Spleen (tissue), 7 donors: ENCODE results near the gene RAD51B.

ENCODE experiments used
- POLR2A ChIP-seq, 3 donors: fragments of 450-650 bp; IDR thresholded peaks; one replicate each; pipeline ENCODE4 v1.5.1; 2017; ENCODE audit warnings: antibody characterized with exemption in 3 of 3, mild to moderate bottlenecking in 1 of 3
- POLR2AphosphoS5 ChIP-seq, 3 donors: sonication (generic); formaldehyde crosslinking; IDR thresholded peaks; one replicate each; pipeline ENCODE4 v1.5.1; 2017; ENCODE audit warnings: antibody characterized with exemption in 3 of 3
- TF ChIP-seq, protein P1 (sequence below), 11 experiments: fragments of 200-600 bp in 7 of 11; fragments of 450-650 bp in 4 of 11; sonication (generic) in 4 of 11; IDR thresholded peaks in 8 of 11; conservative IDR thresholded peaks in 3 of 11; 1 replicate in 7 of 11; 2 replicates in 4 of 11; pipeline versions ENCODE4 v1.4.0 to v1.8.0; 2016 to 2021; ENCODE audit warnings: antibody characterized with exemption in 11 of 11, inconsistent platforms in 4 of 11, mild to moderate bottlenecking in 1 of 11
- donor health status: DM: no; HTN: no; CAD: no; lungs with moderate emphysema.
- donor health status: DM: no; HTN: no; CAD: no.
- donor health status: DM: no; HTN: no; CAD: no.

DNA sequence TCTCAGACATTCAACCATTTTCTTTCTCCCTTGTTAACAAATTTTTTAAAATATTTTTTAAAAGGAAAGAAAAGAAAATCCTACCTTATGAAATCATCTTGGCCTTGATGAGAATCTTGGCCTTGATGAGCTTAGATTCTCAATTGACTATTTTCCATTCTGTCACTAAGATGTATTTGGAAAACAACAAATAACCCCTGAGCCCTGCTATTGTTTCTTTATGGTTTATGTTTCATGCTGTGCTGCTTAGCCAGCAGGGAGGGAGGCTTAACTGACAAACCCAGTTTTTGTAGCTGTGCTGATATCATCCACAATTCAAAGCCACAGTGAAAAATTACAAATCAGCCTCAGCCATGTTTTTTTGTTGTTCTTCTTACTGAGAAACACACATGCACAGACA, 404.1 kb downstream of the RAD51B start:
- TF ChIP-seq, protein P1, sequence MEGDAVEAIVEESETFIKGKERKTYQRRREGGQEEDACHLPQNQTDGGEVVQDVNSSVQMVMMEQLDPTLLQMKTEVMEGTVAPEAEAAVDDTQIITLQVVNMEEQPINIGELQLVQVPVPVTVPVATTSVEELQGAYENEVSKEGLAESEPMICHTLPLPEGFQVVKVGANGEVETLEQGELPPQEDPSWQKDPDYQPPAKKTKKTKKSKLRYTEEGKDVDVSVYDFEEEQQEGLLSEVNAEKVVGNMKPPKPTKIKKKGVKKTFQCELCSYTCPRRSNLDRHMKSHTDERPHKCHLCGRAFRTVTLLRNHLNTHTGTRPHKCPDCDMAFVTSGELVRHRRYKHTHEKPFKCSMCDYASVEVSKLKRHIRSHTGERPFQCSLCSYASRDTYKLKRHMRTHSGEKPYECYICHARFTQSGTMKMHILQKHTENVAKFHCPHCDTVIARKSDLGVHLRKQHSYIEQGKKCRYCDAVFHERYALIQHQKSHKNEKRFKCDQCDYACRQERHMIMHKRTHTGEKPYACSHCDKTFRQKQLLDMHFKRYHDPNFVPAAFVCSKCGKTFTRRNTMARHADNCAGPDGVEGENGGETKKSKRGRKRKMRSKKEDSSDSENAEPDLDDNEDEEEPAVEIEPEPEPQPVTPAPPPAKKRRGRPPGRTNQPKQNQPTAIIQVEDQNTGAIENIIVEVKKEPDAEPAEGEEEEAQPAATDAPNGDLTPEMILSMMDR (IDR thresholded peaks at IDR 0.05 in 8 of 11, conservative IDR thresholded peaks at IDR 0.05 in 3 of 11): no peak
- no peak for TF ChIP-seq POLR2AphosphoS5 (IDR thresholded peaks at IDR 0.05)
- TF ChIP-seq POLR2A (IDR thresholded peaks at IDR 0.05): no peak
